Esophagus (tissue), 2 donors: Measurements from ENCODE around the gene SLC22A15. TPM values are rescaled to one million over a fixed set of nuclear protein-coding genes. Genes with fewer than 3 reads are reported as not detected.

Experiments
- H3K27ac ChIP-seq, 2 donors: one replicate each; pipeline ENCODE4 v1.5.1; 2013; ENCODE audit warnings: low read depth in 2 of 2, mild to moderate bottlenecking in 2 of 2, inconsistent platforms in 1 of 2, low read length in 1 of 2, moderate library complexity in 1 of 2
- H3K27me3 ChIP-seq, 2 donors: one replicate each; pipeline ENCODE4 v1.6.1; 2013; ENCODE audit warnings: low read length in 2 of 2, control low read depth in 1 of 2, mild to moderate bottlenecking in 1 of 2; ENCODE audit not compliant: insufficient read depth in 2 of 2, control insufficient read depth in 1 of 2
- H3K36me3 ChIP-seq, 2 donors: one replicate each; pipeline ENCODE4 v1.6.1; 2013; ENCODE audit warnings: low read length in 1 of 2; ENCODE audit not compliant: control insufficient read depth in 2 of 2, insufficient read depth in 2 of 2
- H3K4me1 ChIP-seq, 2 donors: one replicate each; pipeline ENCODE4 v1.6.1; 2013; ENCODE audit warnings: low read length in 1 of 2; ENCODE audit not compliant: control insufficient read depth in 2 of 2, insufficient read depth in 2 of 2
- H3K4me3 ChIP-seq, 2 donors: one replicate each; pipeline ENCODE4 v1.5.1; 2013; ENCODE audit warnings: low read length in 2 of 2, mild to moderate bottlenecking in 2 of 2, low read depth in 1 of 2, moderate library complexity in 1 of 2
- H3K9me3 ChIP-seq, 2 donors: one replicate each; pipeline ENCODE4 v1.6.1; 2013; ENCODE audit warnings: mild to moderate bottlenecking in 2 of 2, low read depth in 1 of 2, low read length in 1 of 2, moderate library complexity in 1 of 2; ENCODE audit not compliant: control insufficient read depth in 2 of 2, insufficient read depth in 1 of 2
- WGBS, 2 donors: extraction: QIAGEN DNeasy Blood & Tissue Kit; methylation state at CpG; one replicate each; pipeline ENCODE4 v1.1.7; 2013; 5-methylcytosine and 5-hydroxymethylcytosine counted together
- polyA plus RNA-seq, 2 donors: library from polyadenylated mRNA; stranded (reverse); fragments of 200-250 nt; gene quantifications; one replicate each; pipeline ENCODE4 v1.2.3, GENCODE V29; 2013
- donor health status: healthy with polysubstance abuse.
- donor health status: Bipolar disorder and iron deficiency.

Gene SLC22A15
- polyA plus RNA-seq, 2 donors = 3.1 to 5.1 TPM

DNA sequence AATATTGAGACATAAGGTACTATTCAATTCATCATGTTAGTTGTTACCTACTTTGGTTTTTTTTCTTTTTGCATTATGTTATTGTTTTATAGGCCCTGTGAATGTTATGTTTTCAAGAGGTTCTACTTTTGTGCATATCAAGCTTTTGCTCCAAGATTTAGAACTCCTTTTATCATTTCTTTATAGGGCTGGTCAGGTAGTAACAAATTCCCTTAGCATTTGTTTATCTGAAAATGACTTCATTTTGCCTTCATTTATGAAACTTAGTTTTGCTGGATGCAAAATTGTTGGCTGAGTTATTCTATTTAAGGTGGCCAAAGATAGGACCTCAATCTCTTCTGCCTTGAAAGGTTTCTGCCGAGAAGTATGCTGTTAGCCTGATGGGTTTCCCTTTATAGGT lies 113.6 kb downstream of the SLC22A15 start:
- no peaks in the 10 kb centered on the region for H3K36me3 ChIP-seq
- WGBS, 2 donors = 88 to 94% methylated on average over 1 of the region's 1 CpG
- no peak overlapping the region for H3K4me3 ChIP-seq
- H3K4me1 ChIP-seq = peaks cover 0 to 3% of the 10 kb centered on the region in 2 donors
- H3K27me3 ChIP-seq = no peaks in the 10 kb centered on the region
- H3K9me3 ChIP-seq = peaks cover 0 to 4% of the 10 kb centered on the region in 2 donors
- H3K27ac ChIP-seq = no peak overlapping the region

GRCh38 chr1:116091083-116091482 lies 114.8 kb downstream of the SLC22A15 start:
- H3K36me3 ChIP-seq = no peaks in the 10 kb centered on the region
- peaks cover 0 to 3% of the 10 kb centered on the region in 2 donors for H3K4me1 ChIP-seq
- H3K4me3 ChIP-seq = no peak overlapping the region
- 67 to 78% methylated on average over 1 of the region's 1 CpG for WGBS, 2 donors
- no peak overlapping the region for H3K27ac ChIP-seq
- H3K27me3 ChIP-seq = no peaks in the 10 kb centered on the region
- peaks cover 0 to 4% of the 10 kb centered on the region in 2 donors for H3K9me3 ChIP-seq

- H3K4me1 ChIP-seq = peaks cover 0 to 3% of the 10 kb centered on the region in 2 donors
- H3K9me3 ChIP-seq = peaks cover 0 to 4% of the 10 kb centered on the region in 2 donors
- no peaks in the 10 kb centered on the region for H3K36me3 ChIP-seq
- H3K4me3 ChIP-seq = no peak overlapping the region
- WGBS, 2 donors = 51 to 53% methylated on average over 3 of the region's 3 CpGs
- peak overlapping the region in 1 of 2 donors; percentile 50 for H3K27ac ChIP-seq
- H3K27me3 ChIP-seq = no peaks in the 10 kb centered on the region
Observed at GRCh38 chr1:116092752-116093489, 116.6 kb downstream of the SLC22A15 start.

DNA sequence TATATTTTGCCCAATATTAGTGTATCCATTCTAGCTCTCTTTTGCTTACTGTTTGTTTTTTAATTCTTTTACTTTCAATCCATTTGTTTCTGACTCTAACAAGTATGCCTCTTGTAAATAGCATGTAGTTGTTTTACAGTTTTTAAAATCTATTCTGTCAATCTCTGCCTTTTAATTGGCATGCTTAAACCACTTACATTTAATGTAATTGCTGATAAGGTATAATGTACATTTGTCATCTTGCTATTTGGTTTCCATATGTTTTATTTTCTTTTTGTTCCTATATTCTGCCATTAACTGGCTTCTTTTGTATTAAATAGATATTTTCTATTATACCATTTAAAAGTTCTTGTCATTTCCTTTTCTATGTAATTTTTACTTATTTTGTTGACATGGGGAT lies 118.7 kb downstream of the SLC22A15 start:
- Histone ChIP-seq H3K4me1 (peaks cover 0 to 3% of the 10 kb centered on the region in 2 donors), H3K36me3 (no peaks in the 10 kb centered on the region), H3K9me3 (peaks cover 0 to 4% of the 10 kb centered on the region in 2 donors), H3K4me3 (no peak overlapping the region), H3K27me3 (no peaks in the 10 kb centered on the region), H3K27ac (no peak overlapping the region)

GRCh38 chr1:116096013-116096618 lies 119.8 kb downstream of the SLC22A15 start:
- H3K27ac ChIP-seq = no peak overlapping the region
- peaks cover 0 to 3% of the 10 kb centered on the region in 2 donors for H3K4me1 ChIP-seq
- WGBS, 2 donors = 83 to 92% methylated on average over 1 of the region's 1 CpG
- peaks cover 0 to 4% of the 10 kb centered on the region in 2 donors for H3K9me3 ChIP-seq
- H3K4me3 ChIP-seq = no peak overlapping the region
- no peaks in the 10 kb centered on the region for H3K27me3 ChIP-seq
- no peaks in the 10 kb centered on the region for H3K36me3 ChIP-seq

- H3K4me1 ChIP-seq = peaks cover 0 to under 1% of the 10 kb centered on the region in 2 donors
- H3K27me3 ChIP-seq = no peaks in the 10 kb centered on the region
- no peaks in the 10 kb centered on the region for H3K36me3 ChIP-seq
- no peak overlapping the region for H3K4me3 ChIP-seq
- WGBS, 2 donors = 85 to 89% methylated on average over 1 of the region's 1 CpG
- no peak overlapping the region for H3K27ac ChIP-seq
- H3K9me3 ChIP-seq = peaks cover 0 to under 1% of the 10 kb centered on the region in 2 donors
Observed at GRCh38 chr1:116097626-116098025, 121.3 kb downstream of the SLC22A15 start.

- Histone ChIP-seq H3K27me3 (no peaks in the 10 kb centered on the region), H3K36me3 (no peaks in the 10 kb centered on the region), H3K27ac (no peak overlapping the region), H3K9me3 (no peaks in the 10 kb centered on the region), H3K4me1 (peaks cover 0 to under 1% of the 10 kb centered on the region in 2 donors), H3K4me3 (no peak overlapping the region)
- 92% methylated on average over 4 of the region's 4 CpGs for WGBS, 2 donors
Observed at GRCh38 chr1:116099379-116099778, 123.1 kb downstream of the SLC22A15 start.

GRCh38 chr1:116099919-116100318 lies 123.6 kb downstream of the SLC22A15 start:
- no peak overlapping the region for H3K27ac ChIP-seq
- 91% methylated on average over 2 of the region's 2 CpGs for WGBS, 2 donors
- H3K4me1 ChIP-seq = peaks cover 0 to 4% of the 10 kb centered on the region in 2 donors
- H3K36me3 ChIP-seq = no peaks in the 10 kb centered on the region
- no peaks in the 10 kb centered on the region for H3K9me3 ChIP-seq
- H3K4me3 ChIP-seq = no peak overlapping the region
- no peaks in the 10 kb centered on the region for H3K27me3 ChIP-seq

- 68 to 74% methylated on average over 3 of the region's 3 CpGs for WGBS, 2 donors
- H3K4me3 ChIP-seq = no peak overlapping the region
Observed at GRCh38 chr1:116104667-116105066, 128.4 kb downstream of the SLC22A15 start.

DNA sequence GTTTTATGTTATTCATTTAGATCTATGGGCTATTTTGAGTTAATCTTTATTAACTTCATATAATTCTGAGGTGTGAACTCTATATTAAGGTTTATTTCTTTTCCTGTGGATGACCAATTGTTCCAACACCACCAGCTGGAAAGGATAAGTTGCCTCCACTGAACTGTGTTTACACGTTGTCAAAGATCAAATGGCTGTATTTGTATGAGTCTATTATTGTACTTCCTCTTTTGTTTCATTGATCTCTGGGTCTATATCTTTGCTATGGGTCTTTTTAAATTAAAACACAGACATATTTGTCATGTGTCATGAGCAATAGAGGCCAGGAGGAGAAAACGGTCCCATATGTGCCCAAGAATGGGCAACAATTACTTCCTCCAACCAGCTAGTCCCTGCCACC lies 129.7 kb downstream of the SLC22A15 start:
- Histone ChIP-seq H3K9me3 (no peaks in the 10 kb centered on the region), H3K27ac (no peak overlapping the region), H3K27me3 (no peaks in the 10 kb centered on the region), H3K4me1 (peaks cover 0 to 6% of the 10 kb centered on the region in 2 donors), H3K36me3 (no peaks in the 10 kb centered on the region), H3K4me3 (no peak overlapping the region)
- 34 to 40% methylated on average over 2 of the region's 2 CpGs for WGBS, 2 donors

More at GRCh38 chr1:116104667-116105066, 128.4 kb downstream of the SLC22A15 start:
- no peaks in the 10 kb centered on the region for H3K36me3 ChIP-seq
- no peak overlapping the region for H3K27ac ChIP-seq
- H3K4me1 ChIP-seq = peaks cover 0 to 6% of the 10 kb centered on the region in 2 donors
- no peaks in the 10 kb centered on the region for H3K9me3 ChIP-seq
- H3K27me3 ChIP-seq = no peaks in the 10 kb centered on the region
